Osteocyte (in vitro differentiated cells): ENCODE results near the gene GAS2L3. TPM values are rescaled to one million over a fixed set of nuclear protein-coding genes. Genes with fewer than 3 reads are reported as not detected.
A peak's percentile ranks its signal among the peaks of the same experiment; 100 is the strongest.
"Not testable (repeated sequence)": the region's sequence is repeated elsewhere in the genome, so short reads cannot be mapped to it uniquely, and the experiment has no call there.

Source experiments
- DNase-seq: peaks from one replicate; pipeline ENCODE4 v3.0.0; 2021; ENCODE audit warnings: mixed read lengths; ENCODE audit not compliant: unreplicated experiment; ENCODE audit errors: extremely low spot score
- H3K27ac Mint-ChIP-seq: one replicate; pipeline ENCODE4 v1.8.0; 2021; ENCODE audit warnings: mild to moderate bottlenecking, mixed read lengths; ENCODE audit not compliant: unreplicated experiment
- H3K27me3 Mint-ChIP-seq: one replicate; pipeline ENCODE4 v1.8.0; 2021; ENCODE audit warnings: mixed read lengths; ENCODE audit not compliant: unreplicated experiment
- H3K36me3 Mint-ChIP-seq: one replicate; pipeline ENCODE4 v1.8.0; 2021; ENCODE audit warnings: mixed read lengths; ENCODE audit not compliant: unreplicated experiment
- H3K4me1 Mint-ChIP-seq: one replicate; pipeline ENCODE4 v1.8.0; 2021; ENCODE audit warnings: mixed read lengths; ENCODE audit not compliant: unreplicated experiment
- H3K4me3 Mint-ChIP-seq: one replicate; pipeline ENCODE4 v1.8.0; 2021; ENCODE audit warnings: mild to moderate bottlenecking, moderate library complexity, mixed read lengths; ENCODE audit not compliant: unreplicated experiment
- H3K9me3 Mint-ChIP-seq: one replicate; pipeline ENCODE4 v1.8.0; 2021; ENCODE audit warnings: mixed read lengths; ENCODE audit not compliant: unreplicated experiment
- total RNA-seq: library from RNA; stranded (reverse); gene quantifications from 2 replicates; pipeline ENCODE4 v1.2.1, GENCODE V29; 2021
- TF ChIP-seq, protein P1 (sequence below): fragments of 200-600 bp; sonication (generic); IDR thresholded peaks from 2 replicates; pipeline ENCODE4 v1.5.0; 2021; ENCODE audit warnings: antibody characterized with exemption, mild to moderate bottlenecking, moderate library complexity

GAS2L3 gene
- total RNA-seq, 1 donor from 2014 or later, result 11.3 TPM

DNA sequence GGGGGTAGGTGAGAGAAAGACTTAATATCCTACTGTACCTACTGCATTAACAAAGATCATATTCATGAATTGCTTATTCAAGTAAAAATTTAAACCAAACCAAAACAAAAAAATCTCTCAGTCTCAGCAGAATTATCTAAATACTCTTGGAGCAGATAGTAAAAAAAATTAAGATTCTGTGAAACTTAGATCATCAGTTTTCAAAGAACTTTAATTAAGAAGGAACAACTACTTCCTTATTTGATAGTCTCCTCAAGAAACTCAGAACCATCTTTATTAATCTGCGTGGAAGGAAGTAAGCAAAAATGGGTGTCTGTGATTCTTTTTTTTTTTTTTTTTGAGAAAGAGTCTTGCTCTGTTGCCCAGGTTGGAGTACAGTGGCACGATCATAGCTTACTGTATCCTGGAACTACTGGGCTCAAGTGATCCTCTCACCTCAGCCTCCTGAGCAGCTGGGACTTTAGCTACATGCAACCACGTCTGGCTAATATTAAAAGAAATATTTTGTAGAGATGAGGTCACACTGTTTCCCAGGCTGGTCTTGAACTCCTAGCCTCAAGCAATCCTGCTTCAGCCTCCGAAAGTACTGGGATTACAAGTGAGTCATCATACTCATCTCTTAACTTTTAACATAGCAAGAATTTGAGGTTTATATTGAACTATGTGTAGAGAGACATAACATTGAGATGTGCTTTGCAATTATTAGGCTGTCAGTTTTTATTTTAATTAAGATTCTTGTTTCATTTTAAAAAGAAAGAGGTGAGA, 37.4 kb downstream of the GAS2L3 start:
- no peak for DNase-seq
- Mint-ChIP-seq H3K27ac (peak overlapping the region; percentile 9), H3K4me1 (peaks cover 9% of the 10 kb centered on the region), H3K36me3 (peaks cover 21% of the 10 kb centered on the region), H3K27me3 (no peaks in the 10 kb centered on the region), H3K4me3 (no peak overlapping the region), H3K9me3 (peaks cover 21% of the 10 kb centered on the region)
- TF ChIP-seq, protein P1, sequence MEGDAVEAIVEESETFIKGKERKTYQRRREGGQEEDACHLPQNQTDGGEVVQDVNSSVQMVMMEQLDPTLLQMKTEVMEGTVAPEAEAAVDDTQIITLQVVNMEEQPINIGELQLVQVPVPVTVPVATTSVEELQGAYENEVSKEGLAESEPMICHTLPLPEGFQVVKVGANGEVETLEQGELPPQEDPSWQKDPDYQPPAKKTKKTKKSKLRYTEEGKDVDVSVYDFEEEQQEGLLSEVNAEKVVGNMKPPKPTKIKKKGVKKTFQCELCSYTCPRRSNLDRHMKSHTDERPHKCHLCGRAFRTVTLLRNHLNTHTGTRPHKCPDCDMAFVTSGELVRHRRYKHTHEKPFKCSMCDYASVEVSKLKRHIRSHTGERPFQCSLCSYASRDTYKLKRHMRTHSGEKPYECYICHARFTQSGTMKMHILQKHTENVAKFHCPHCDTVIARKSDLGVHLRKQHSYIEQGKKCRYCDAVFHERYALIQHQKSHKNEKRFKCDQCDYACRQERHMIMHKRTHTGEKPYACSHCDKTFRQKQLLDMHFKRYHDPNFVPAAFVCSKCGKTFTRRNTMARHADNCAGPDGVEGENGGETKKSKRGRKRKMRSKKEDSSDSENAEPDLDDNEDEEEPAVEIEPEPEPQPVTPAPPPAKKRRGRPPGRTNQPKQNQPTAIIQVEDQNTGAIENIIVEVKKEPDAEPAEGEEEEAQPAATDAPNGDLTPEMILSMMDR, result no peak

DNA sequence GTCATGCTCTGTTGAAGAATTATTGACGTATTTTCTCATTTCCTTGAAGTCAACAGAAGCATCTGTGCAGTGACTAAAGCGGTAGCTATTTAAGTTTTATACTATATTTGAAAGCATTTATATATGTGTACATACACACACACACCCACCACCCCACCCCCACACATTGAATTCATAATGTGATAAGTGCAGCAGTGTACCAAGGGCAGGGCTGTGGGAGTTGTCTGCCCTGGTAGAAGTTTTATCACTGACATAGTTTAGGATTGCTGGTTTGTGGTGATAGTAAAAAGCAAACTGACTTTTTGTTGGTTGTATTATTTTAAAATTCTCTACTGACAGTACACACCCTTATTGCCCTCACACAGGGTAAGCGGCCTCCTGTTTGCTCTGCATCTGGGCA, 39.1 kb downstream of the GAS2L3 start:
- Mint-ChIP-seq H3K27me3 (no peaks in the 10 kb centered on the region), H3K27ac (no peak overlapping the region), H3K36me3 (peaks cover 7% of the 10 kb centered on the region), H3K9me3 (peaks cover 6% of the 10 kb centered on the region), H3K4me3 (no peak overlapping the region), H3K4me1 (peaks cover 9% of the 10 kb centered on the region)
- TF ChIP-seq, protein P1, result no peak
- DNase-seq, result no peak

DNA sequence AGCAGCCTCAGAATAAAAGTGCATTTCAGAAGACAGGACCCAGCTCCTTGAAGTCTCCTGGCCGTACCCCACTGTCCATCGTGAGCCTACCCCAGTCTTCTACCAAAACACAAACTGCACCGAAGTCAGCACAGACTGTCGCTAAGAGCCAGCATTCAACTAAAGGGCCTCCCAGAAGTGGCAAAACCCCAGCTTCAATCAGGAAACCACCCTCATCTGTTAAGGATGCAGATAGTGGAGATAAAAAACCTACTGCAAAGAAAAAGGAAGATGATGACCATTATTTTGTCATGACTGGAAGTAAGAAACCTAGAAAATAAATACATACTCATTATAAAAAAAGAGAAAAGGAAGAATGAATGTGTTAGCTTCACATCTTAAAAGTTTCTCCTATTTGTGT, 51.1 kb downstream of the GAS2L3 start:
- no peak overlapping the region for H3K27ac Mint-ChIP-seq

DNA sequence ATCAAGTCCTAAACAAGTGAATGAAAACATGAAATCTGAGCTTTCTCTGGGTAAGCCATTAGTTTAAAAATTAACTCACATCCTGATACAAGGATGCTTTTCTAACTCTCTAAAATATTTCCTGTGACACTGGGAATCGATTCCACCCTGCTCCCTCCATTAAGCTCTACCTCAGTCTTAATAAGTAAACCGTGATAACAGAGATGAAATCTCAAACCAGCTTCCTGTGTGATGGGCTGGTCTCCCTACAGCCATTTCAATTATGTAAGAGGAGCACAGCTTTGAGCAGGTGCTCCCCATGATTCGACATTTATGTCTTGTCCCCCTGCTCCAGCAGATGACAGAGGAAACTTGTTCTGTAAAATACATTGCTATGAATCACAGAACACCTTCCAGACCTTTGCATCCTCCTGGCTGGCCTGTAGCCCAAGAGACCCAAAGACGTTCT, 59.0 kb downstream of the GAS2L3 start:
- H3K4me1 Mint-ChIP-seq, result no peaks in the 10 kb centered on the region
- H3K27me3 Mint-ChIP-seq, result no peaks in the 10 kb centered on the region
- no peak overlapping the region for H3K4me3 Mint-ChIP-seq
- H3K36me3 Mint-ChIP-seq, result no peaks in the 10 kb centered on the region
- no peak for DNase-seq
- TF ChIP-seq, protein P1, result no peak
- no peak overlapping the region for H3K27ac Mint-ChIP-seq
- no peaks in the 10 kb centered on the region for H3K9me3 Mint-ChIP-seq

More for the DNA sequence above, 51.1 kb downstream of the GAS2L3 start:
- TF ChIP-seq, protein P1, result no peak
- Mint-ChIP-seq H3K4me1 (no peaks in the 10 kb centered on the region), H3K36me3 (no peaks in the 10 kb centered on the region), H3K4me3 (no peak overlapping the region), H3K27me3 (no peaks in the 10 kb centered on the region), H3K9me3 (no peaks in the 10 kb centered on the region)
- DNase-seq, result no peak

DNA sequence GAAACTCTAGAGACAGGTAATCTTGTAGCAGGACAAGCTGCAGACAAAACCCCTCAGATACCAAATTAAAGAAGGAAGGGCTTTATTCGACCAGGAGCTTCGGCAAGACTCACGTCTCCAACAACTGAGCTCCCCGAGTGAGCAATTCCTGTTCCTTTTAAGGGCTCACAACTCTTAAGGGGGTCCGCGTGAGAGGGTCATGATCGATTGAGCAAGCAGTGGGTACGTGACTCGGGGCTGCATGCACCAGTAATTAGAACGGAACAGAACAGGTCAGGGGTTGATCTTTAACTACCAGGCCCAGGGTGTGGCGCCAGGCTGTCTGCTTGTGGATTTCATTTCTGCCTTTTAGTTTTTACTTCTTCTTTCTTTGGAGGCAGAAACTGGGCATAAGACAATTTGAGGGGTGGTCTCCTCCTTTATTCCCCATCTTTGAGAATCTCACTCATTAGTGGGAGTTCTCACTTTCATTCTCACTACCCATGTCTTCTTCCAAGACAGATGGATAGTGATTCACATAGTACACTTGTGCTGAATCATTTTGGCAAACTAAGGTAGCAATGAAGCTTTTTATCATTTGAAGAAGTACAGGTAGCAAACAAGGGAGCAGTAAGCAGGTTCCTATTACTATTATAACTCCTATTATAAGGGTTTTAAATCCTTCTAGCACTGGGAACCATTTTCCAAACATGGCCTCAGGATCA, 59.8 kb downstream of the GAS2L3 start:
- H3K27ac Mint-ChIP-seq, H3K27me3 Mint-ChIP-seq, H3K4me3 Mint-ChIP-seq, H3K9me3 Mint-ChIP-seq, H3K4me1 Mint-ChIP-seq, DNase-seq, H3K36me3 Mint-ChIP-seq: not testable (repeated sequence)
